NCI-H2081 (cell line): ENCODE data around the gene TMC2.
"Not testable (repeated sequence)": the region's sequence is repeated elsewhere in the genome, so short reads cannot be mapped to it uniquely, and the experiment has no call there.

Experiments used
- DNase-seq, 2 experiments: peaks; one replicate each; lab custom pipeline; 2025; lab: John Stamatoyannopoulos, UW

The TMC2 gene

DNA sequence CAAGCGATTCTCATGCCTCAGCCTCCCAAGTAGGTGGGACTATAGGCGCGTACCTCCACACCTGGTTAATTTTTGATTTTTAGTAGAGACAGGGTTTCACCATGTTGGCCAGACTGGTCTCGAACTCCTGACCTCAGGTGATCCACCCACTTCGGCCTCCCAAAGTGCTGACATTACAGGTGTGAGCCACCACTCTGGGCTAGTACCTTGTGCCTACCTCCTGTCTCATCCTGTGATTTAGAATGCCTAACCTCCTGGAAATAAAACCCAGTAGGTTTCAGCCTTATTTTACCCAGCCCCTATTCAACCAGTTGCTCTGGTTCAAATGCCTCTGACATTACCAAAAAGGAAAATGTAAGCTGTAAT is 10.2 kb upstream of the TMC2 start:
- not testable (repeated sequence) for DNase-seq

- DNase-seq, result no peak
Observed at GRCh38 chr20:2527762-2528161, 8.6 kb upstream of the TMC2 start.

- peak in 1 of 2 experiments; percentile 20 for DNase-seq
Observed at GRCh38 chr20:2528671-2529271, 7.6 kb upstream of the TMC2 start.

GRCh38 chr20:2533118-2533517 is 3.3 kb upstream of the TMC2 start:
- DNase-seq, result no peak

- DNase-seq, result no peak
Observed at GRCh38 chr20:2535711-2536559, 438 bp upstream of the TMC2 start.

DNA sequence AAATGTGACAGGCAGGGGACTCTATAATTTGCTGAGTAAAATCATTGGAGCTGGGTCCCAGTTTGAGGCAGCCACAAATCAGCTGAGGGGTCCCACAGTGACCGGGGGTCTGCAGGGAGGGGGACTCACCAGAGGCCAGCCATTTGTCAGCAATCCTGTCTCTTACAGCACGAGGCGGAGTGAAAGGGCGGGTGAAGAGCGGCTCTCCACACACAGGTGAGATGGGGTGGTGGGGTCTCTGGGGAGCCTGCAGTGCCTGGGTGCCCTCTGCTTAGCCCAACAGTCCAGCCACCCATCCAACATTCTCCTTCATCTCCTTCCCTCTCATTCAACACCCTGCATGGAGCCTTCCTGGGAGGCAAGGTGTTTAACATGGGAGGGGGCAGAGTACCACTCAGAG is 728 bp downstream of the TMC2 start:
- DNase-seq, result no peak

- no peak for DNase-seq
Observed at GRCh38 chr20:2538356-2538755, 2.0 kb downstream of the TMC2 start.

GRCh38 chr20:2538931-2539720 is 2.8 kb downstream of the TMC2 start:
- DNase-seq, result no peak

DNA sequence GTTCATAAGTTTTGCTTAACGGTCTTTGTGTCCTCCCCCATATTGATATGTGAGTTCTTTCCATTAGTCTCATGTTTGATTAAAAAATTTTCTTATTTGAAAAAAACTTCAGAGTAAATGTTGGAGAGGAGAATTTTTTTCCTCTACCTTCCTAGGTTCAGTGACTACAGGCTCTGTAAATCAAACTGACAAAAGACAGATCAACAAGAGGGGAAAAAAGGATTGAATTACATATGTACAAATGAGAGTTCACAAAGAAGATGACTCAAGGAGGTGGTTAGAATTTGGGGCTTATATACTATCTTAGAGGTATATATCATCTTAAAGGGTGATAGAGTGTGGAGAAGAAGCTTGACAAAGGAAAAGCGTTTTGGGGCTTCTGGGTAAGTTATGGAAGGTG is 5.6 kb downstream of the TMC2 start:
- no peak for DNase-seq

GRCh38 chr20:2542361-2542760 is 6.0 kb downstream of the TMC2 start:
- DNase-seq, result no peak

- no peak for DNase-seq
Observed at GRCh38 chr20:2544211-2544610, 7.8 kb downstream of the TMC2 start.

DNA sequence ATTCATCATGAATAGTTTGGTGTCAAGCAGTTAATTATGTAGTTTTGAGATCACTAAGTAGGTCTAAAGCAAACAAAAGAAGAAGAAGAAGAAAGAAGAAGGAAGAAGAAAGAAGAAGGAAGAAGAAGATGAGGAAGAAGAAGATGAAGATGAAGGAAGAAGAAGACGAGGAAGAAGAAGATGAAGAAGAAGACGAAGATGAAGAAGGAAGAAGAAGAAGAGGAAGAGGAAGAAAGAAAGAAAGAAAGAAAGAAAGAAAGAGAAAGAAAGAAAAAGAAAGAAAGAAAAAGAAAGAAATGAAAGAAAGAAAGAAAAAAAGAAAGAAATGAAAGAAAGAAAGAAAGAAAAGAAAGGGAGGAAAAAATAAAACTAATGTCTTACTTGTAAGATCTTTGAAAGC is 9.2 kb downstream of the TMC2 start:
- no peak for DNase-seq

DNA sequence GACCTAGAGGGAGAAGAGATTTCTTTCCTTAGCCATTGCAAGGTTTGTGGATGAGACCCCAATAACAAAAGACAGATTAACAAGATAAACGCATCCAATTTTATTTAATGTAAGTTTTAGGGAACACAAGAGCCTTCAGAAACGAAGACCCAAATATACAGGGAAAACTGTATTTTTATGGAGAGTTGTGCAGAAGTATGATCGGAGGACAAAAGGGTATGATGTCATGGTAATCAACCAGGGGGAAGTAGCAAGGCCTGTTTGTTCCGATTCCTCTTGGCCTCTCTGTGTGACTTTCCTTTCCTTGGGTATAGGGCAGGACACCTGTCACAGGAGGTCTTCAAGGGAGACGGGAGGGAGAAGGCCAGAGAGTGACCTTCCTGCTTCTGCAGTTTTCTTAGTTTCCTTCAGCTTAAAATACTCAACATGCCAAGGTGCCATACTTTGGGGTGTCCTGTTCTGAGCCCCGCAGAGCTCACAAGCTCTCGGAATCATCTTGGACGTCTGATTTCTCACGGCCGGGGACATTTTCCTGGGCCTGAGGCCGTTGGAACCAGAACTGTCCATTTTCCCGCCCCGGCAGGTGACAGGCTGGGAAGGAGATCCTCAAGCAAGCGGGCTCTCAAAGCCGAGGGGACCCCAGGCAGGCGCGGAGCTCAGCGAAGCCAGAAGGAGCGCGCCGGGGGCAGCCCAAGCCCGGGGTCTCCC is 21.7 kb downstream of the TMC2 start:
- DNase-seq, result no peak

GRCh38 chr20:2558581-2559278 is 22.4 kb downstream of the TMC2 start:
- DNase-seq, result no peak

DNA sequence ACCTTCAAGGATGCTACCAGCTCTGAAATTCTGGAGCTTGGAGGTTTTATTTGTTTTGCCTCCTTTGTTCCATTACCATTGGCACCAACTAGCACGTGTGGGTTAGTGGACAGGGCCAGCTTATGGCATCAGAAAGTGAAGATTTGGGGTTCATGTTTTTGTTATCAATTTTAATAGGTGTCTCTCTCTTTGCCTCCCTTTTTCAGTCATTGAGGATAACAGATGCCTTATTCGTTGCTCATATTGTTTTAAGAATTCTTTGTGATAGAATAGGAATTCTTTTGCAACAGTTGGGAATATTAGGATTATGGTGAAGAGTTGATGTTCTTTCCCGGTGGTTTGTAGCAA is 22.9 kb downstream of the TMC2 start:
- no peak for DNase-seq

DNA sequence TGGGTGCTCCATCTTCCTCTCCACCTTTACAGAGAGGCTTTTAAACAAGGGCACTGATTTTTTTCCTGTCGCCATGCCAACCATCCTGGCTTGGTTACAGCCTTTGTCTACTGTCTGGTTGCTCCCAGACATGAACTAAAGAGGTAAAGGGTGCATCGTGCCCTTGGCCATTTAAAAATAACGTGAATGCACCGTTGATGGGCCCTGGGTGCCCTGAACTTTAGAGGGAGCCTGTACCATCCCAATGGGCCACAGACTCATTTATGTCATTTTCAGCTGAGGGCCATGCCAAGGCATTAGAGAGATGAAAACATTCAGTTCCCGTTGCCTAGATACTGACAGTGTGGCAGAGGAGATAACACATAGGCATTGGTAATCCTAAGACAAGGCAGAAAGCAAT is 23.3 kb downstream of the TMC2 start:
- no peak for DNase-seq

GRCh38 chr20:2563116-2563515 is 26.7 kb downstream of the TMC2 start:
- no peak for DNase-seq

DNA sequence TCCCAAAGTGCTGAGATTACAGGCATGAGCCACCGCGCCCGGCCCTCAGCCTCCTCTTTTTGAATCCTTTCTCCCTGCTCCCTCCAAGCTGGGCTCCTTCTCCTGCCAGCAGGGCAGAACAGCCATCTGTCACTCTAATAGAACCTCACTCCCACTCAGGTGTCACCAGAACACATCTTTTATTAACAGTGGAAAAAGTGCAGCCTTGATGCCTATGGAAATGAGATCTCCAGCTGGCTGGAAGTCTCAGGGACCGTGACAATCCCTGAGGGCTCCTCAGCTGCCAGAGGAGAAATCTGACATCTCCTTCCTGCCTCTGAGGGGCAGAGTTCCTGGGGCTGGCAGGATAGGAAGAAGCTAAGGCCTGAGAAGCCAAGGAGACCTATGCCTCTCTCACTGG is 28.0 kb downstream of the TMC2 start:
- DNase-seq, result no peak

GRCh38 chr20:2575682-2576081 is 39.3 kb downstream of the TMC2 start:
- DNase-seq, result no peak

DNA sequence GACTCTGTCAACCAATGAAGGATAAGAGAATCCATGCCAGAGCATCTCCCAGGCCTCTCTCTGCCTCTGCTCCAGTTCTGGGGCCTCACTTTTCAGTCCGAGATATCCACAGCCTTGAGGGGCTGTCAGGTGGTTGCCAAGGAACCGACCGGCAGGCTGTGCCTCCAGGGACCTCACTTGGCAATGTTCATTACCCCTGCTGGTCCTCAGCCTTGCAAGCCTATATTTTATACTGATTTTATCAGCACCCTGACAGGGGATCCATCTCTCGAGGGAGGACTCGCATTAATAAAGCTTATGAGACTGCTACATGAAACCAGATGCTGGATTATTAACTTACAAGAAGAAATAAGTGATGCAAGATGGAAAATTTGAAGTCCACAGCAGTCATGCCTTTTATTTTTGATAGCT is 39.9 kb downstream of the TMC2 start:
- DNase-seq, result no peak

DNA sequence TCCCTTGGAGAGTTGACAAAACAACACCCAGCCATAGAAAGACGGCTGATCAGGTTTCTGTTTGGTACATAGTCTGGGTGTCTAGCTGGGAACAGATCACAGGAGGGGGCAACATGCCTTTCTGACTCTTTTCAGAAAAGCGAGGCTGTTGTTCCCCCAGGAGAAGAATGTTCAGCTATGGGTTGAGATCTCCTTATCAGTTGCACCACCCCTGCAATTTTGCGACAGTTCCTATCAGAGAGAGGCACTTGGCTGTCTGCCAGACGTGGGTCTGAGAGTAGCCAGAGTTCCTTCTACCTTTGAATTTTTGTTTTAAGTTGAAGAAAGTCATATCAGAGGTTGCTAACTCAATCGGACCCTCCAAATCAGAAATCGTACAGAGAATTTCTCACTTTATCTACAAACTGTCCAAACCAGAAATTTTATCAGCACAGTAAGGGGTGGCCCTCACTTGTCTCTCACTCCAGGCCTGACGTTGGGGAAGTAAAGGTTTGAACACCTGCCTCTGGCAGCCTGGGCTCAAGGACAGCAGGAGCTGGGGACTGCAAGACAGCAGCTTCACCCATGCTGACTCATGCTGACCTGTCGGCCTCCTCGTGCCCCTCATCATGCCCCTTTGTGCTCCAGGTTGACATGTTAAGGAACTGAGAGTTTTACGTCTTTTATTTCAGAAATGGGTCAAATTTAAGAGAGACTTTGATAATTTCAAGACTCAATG is 42.3 kb downstream of the TMC2 start:
- no peak for DNase-seq
